Astrocyte (in vitro differentiated cells and primary cell): Measurements from ENCODE around the gene C12orf43. TPM values are rescaled to one million over a fixed set of nuclear protein-coding genes. Genes with fewer than 3 reads are reported as not detected.

Experiments used
- DNase-seq: peaks from one replicate; pipeline ENCODE4 v3.0.0-alpha.2; 2010; ENCODE audit warnings: low read depth
- FAIRE-seq: peaks from 2 replicates; lab custom pipeline; 2011; peaks lifted over from hg19 to GRCh38; lab: Jason Lieb, UNC
- H2AFZ ChIP-seq: 2 replicates; pipeline ENCODE4 v1.6.0; 2012; ENCODE audit warnings: low read depth, low read length, inconsistent platforms
- H3K27ac ChIP-seq: 2 replicates; pipeline ENCODE4 v1.5.1; 2011; ENCODE audit warnings: low read depth, low read length, inconsistent platforms
- H3K27me3 ChIP-seq: 2 replicates; pipeline ENCODE4 v1.6.0; 2011; ENCODE audit warnings: low read length, inconsistent platforms; ENCODE audit not compliant: insufficient read depth
- H3K36me3 ChIP-seq: 2 replicates; pipeline ENCODE4 v1.5.1; 2011; ENCODE audit warnings: low read length, inconsistent platforms; ENCODE audit not compliant: insufficient read depth
- H3K4me1 ChIP-seq: 2 replicates; pipeline ENCODE4 v1.5.1; 2011; ENCODE audit warnings: low read length, inconsistent platforms; ENCODE audit not compliant: insufficient read depth
- H3K4me2 ChIP-seq: 2 replicates; pipeline ENCODE4 v1.6.0; 2012; ENCODE audit warnings: low read length, inconsistent platforms
- H3K4me3 ChIP-seq: 2 replicates; pipeline ENCODE4 v1.5.1; 2011; ENCODE audit warnings: low read depth, mild to moderate bottlenecking, low read length, inconsistent platforms; ENCODE audit not compliant: insufficient read depth
- H3K79me2 ChIP-seq: 2 replicates; pipeline ENCODE4 v1.6.0; 2012; ENCODE audit warnings: mild to moderate bottlenecking, low read length, inconsistent platforms; ENCODE audit not compliant: insufficient read depth
- H3K9ac ChIP-seq: 2 replicates; pipeline ENCODE4 v1.6.0; 2012; ENCODE audit warnings: mild to moderate bottlenecking, low read length, inconsistent platforms
- H3K9me3 ChIP-seq: 2 replicates; pipeline ENCODE4 v1.5.1; 2012; ENCODE audit warnings: low read depth, mild to moderate bottlenecking, low read length, inconsistent platforms; ENCODE audit not compliant: insufficient read depth
- H4K20me1 ChIP-seq: 2 replicates; pipeline ENCODE4 v1.6.0; 2012; ENCODE audit warnings: low read length, inconsistent platforms; ENCODE audit not compliant: insufficient read depth
- H3K27ac Mint-ChIP-seq: one replicate; pipeline ENCODE4 v1.8.0; 2021; ENCODE audit warnings: mild to moderate bottlenecking, mixed read lengths; ENCODE audit not compliant: unreplicated experiment
- H3K27me3 Mint-ChIP-seq: one replicate; pipeline ENCODE4 v1.8.0; 2021; ENCODE audit warnings: low read depth, mixed read lengths; ENCODE audit not compliant: unreplicated experiment
- H3K36me3 Mint-ChIP-seq: one replicate; pipeline ENCODE4 v1.8.0; 2021; ENCODE audit warnings: low read depth, mixed read lengths; ENCODE audit not compliant: unreplicated experiment
- H3K4me1 Mint-ChIP-seq: one replicate; pipeline ENCODE4 v1.8.0; 2021; ENCODE audit warnings: low read depth, mixed read lengths; ENCODE audit not compliant: unreplicated experiment
- H3K4me3 Mint-ChIP-seq: one replicate; pipeline ENCODE4 v1.8.0; 2021; ENCODE audit warnings: mild to moderate bottlenecking, moderate library complexity, mixed read lengths; ENCODE audit not compliant: unreplicated experiment
- H3K9me3 Mint-ChIP-seq: one replicate; pipeline ENCODE4 v1.8.0; 2021; ENCODE audit warnings: mild to moderate bottlenecking, mixed read lengths; ENCODE audit not compliant: unreplicated experiment
- EZH2 ChIP-seq: IDR thresholded peaks from 2 replicates; pipeline ENCODE4 v1.6.1; 2012; ENCODE audit warnings: mild to moderate bottlenecking, low read length, inconsistent platforms; ENCODE audit not compliant: insufficient read depth
- total RNA-seq: library from RNA; stranded (reverse); gene quantifications from 2 replicates; pipeline ENCODE4 v1.2.1, GENCODE V29; 2021
- TF ChIP-seq, protein P1 (sequence below): IDR thresholded peaks from 2 replicates; pipeline ENCODE4 v1.5.1; 2011; ENCODE audit warnings: low read depth, mild to moderate bottlenecking, inconsistent platforms, low read length, moderate library complexity; ENCODE audit not compliant: insufficient read depth

C12orf43 gene
- total RNA-seq, 1 donor from 2014 or later, result 16.2 TPM

DNA sequence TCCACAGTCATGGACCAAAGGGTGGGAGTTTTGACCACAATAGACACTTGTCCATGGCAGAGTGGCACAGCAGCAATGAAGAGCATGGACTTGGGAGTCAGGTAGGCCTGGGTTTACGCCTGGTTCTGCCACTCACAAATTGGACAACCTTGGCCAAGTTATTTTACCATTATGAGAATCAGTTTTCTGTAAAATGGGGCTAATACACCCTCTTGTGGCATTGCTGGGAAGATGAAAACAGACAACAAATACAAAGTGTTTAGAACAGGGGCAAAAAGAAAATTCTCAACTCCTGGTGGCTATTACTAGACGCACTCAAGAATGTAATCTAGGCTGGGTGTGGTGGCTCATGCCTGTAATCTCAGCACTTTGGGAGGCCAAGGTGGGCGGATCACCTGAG lies 2.6 kb downstream of the C12orf43 start:
- no peak overlapping the region for H3K4me3 ChIP-seq
- H3K36me3 ChIP-seq, result peaks cover 23% of the 10 kb centered on the region
- H3K27me3 Mint-ChIP-seq, result no peaks in the 10 kb centered on the region
- no peak overlapping the region for H3K4me3 Mint-ChIP-seq
- no peak overlapping the region for H2AFZ ChIP-seq
- H3K27ac ChIP-seq, result no peak overlapping the region
- DNase-seq (no peak), FAIRE-seq (no peak)
- peaks cover 3% of the 10 kb centered on the region for H3K4me1 Mint-ChIP-seq
- H3K4me1 ChIP-seq, result no peaks in the 10 kb centered on the region
- no peaks in the 10 kb centered on the region for H3K27me3 ChIP-seq
- H3K9me3 ChIP-seq, result no peaks in the 10 kb centered on the region
- no peaks in the 10 kb centered on the region for H3K9me3 Mint-ChIP-seq
- no peak overlapping the region for H3K27ac Mint-ChIP-seq
- no peak overlapping the region for H3K9ac ChIP-seq
- no peak overlapping the region for H3K4me2 ChIP-seq
- TF ChIP-seq EZH2, result no peak
- TF ChIP-seq, protein P1, sequence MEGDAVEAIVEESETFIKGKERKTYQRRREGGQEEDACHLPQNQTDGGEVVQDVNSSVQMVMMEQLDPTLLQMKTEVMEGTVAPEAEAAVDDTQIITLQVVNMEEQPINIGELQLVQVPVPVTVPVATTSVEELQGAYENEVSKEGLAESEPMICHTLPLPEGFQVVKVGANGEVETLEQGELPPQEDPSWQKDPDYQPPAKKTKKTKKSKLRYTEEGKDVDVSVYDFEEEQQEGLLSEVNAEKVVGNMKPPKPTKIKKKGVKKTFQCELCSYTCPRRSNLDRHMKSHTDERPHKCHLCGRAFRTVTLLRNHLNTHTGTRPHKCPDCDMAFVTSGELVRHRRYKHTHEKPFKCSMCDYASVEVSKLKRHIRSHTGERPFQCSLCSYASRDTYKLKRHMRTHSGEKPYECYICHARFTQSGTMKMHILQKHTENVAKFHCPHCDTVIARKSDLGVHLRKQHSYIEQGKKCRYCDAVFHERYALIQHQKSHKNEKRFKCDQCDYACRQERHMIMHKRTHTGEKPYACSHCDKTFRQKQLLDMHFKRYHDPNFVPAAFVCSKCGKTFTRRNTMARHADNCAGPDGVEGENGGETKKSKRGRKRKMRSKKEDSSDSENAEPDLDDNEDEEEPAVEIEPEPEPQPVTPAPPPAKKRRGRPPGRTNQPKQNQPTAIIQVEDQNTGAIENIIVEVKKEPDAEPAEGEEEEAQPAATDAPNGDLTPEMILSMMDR, result no peak
- H3K36me3 Mint-ChIP-seq, result peaks cover 5% of the 10 kb centered on the region
- H4K20me1 ChIP-seq, result peaks cover 10% of the 10 kb centered on the region
- H3K79me2 ChIP-seq, result peaks cover 17% of the 10 kb centered on the region

DNA sequence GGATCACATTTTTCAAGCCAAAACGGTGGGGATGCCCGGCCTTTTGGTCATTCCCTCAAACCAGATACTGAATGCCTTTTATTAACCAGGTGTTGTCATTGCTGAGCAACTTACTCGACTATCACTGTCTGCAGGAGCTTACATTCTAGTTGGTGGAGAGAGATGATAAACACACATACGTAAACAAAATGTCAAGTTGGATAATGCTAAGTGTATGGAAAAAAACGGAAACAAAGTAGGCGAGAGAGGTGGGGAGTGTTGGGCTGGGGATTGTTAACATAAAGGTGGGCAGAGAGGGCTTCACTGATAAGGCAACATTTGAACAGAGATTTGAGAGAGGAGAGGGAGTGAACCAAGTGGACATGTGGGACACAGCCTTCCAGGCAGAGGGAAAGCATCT lies 4.5 kb downstream of the C12orf43 start:
- FAIRE-seq, result no peak
- peaks cover 10% of the 10 kb centered on the region for H4K20me1 ChIP-seq
- H3K36me3 Mint-ChIP-seq, result peaks cover 7% of the 10 kb centered on the region

DNA sequence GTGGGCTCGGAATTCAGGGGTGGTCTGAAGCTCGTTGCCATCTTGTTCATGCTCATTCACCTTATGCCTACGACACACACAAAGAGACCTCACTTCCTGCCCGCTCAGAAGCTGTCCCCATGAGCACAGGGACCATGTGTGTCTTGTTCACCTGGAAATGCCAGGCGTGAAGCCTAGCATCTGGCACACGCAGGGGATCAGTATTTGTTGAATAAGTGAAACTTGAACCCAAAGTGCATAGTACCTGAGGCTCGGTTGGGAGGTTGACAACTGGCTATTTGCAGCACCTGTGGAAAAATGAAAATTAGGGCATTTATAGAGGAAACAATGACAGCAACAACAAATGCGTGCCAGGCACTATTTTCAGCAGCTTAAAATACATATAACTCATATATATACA lies 5.4 kb downstream of the C12orf43 start:
- Histone ChIP-seq H3K4me2 (no peak overlapping the region), H3K9me3 (no peaks in the 10 kb centered on the region), H4K20me1 (peaks cover 10% of the 10 kb centered on the region), H3K9ac (no peak overlapping the region), H3K36me3 (peaks cover 35% of the 10 kb centered on the region), H2AFZ (no peak overlapping the region), H3K4me3 (no peak overlapping the region), H3K27me3 (no peaks in the 10 kb centered on the region), H3K4me1 (no peaks in the 10 kb centered on the region), H3K27ac (no peak overlapping the region), H3K79me2 (peaks cover 13% of the 10 kb centered on the region)
- no peak for TF ChIP-seq EZH2
- TF ChIP-seq, protein P1, result no peak
- H3K4me3 Mint-ChIP-seq, result no peak overlapping the region
- no peak overlapping the region for H3K27ac Mint-ChIP-seq
- peaks cover 3% of the 10 kb centered on the region for H3K4me1 Mint-ChIP-seq
- DNase-seq (no peak), FAIRE-seq (no peak)
- H3K27me3 Mint-ChIP-seq, result no peaks in the 10 kb centered on the region
- no peaks in the 10 kb centered on the region for H3K9me3 Mint-ChIP-seq
- H3K36me3 Mint-ChIP-seq, result peaks cover 7% of the 10 kb centered on the region

More for the DNA sequence above, 4.5 kb downstream of the C12orf43 start:
- H3K27ac ChIP-seq, result no peak overlapping the region
- TF ChIP-seq, protein P1, result no peak
- no peak for TF ChIP-seq EZH2
- peaks cover 17% of the 10 kb centered on the region for H3K79me2 ChIP-seq
- H3K4me3 ChIP-seq, result no peak overlapping the region
- peaks cover 32% of the 10 kb centered on the region for H3K36me3 ChIP-seq
- H3K9ac ChIP-seq, result no peak overlapping the region
- Mint-ChIP-seq H3K4me3 (no peak overlapping the region), H3K27me3 (no peaks in the 10 kb centered on the region), H3K9me3 (no peaks in the 10 kb centered on the region), H3K27ac (no peak overlapping the region), H3K4me1 (peaks cover 3% of the 10 kb centered on the region)
- no peak overlapping the region for H3K4me2 ChIP-seq
- H3K4me1 ChIP-seq, result no peaks in the 10 kb centered on the region
- H2AFZ ChIP-seq, result no peak overlapping the region
- H3K27me3 ChIP-seq, result no peaks in the 10 kb centered on the region
- DNase-seq, result no peak
- H3K9me3 ChIP-seq, result no peaks in the 10 kb centered on the region
